Measurements from ENCODE around the gene CAMKK2. TPM values are rescaled to one million over a fixed set of nuclear protein-coding genes. Genes with fewer than 3 reads are reported as not detected.

Gene CAMKK2
- total and polyA plus RNA-seq, 2 of the 4 experiments (the other 2 are of a cell fraction), result 15.2 to 24.7 TPM

GRCh38 chr12:121279507-121279915 lies 17.0 kb downstream of the CAMKK2 start:
- H2AFZ ChIP-seq (replicated peaks; ENCODE audit: low read length, poor library complexity), result peak overlapping the region; percentile 57
- ATAC-seq (ENCODE audit: low read depth) (peak; percentile 72), DNase-seq (peak; percentile 26)
- peaks cover 8% of the 10 kb centered on the region for H3K9me1 ChIP-seq (ENCODE audit: insufficient read depth, low read length)
- peak overlapping the region; percentile 41 to 56; a peak in 1 of 4 replicates for H4K8ac ChIP-seq (ENCODE audit: low read depth in 2 of 2, low read length in 2 of 2)
- no peak overlapping the region for H2BK120ac ChIP-seq (ENCODE audit: low read depth, low read length)
- no peak overlapping the region for H3K56ac ChIP-seq (ENCODE audit: extremely low read depth, insufficient read depth, low read length)
- no peak overlapping the region for H2AK5ac ChIP-seq (ENCODE audit: low read depth, low read length)
- H2AK9ac ChIP-seq (replicated peaks; ENCODE audit: low read depth, low read length, poor library complexity), result no peak overlapping the region
- 62% methylated on average over 5 of the region's 10 CpGs; no CpG with 5 or more reads in 1 of the 2 experiments for WGBS, 2 experiments (ENCODE audit: extremely low coverage in 2 of 2, insufficient read length in 1 of 2)
- no peak overlapping the region for H3K27ac ChIP-seq (ENCODE audit: insufficient read depth, low read length)
- H4K5ac ChIP-seq (ENCODE audit: low read depth, low read length), result no peak overlapping the region
- no peaks in the 10 kb centered on the region for H3K27me3 ChIP-seq (ENCODE audit: control insufficient read depth, insufficient read depth, low read length)
- peaks cover 15 to 57% of the 10 kb centered on the region in 2 experiments for H3K79me1 ChIP-seq (ENCODE audit: low read depth in 1 of 2, low read length in 2 of 2)
- H2BK15ac ChIP-seq (ENCODE audit: low read depth, low read length), result no peak overlapping the region
- in situ Hi-C loops (cut with MboI; ENCODE audit: low sequenced_read_pairs) (no loop called here), intact Hi-C loops (cut with micrococcal nuclease) (no loop called here), dilution Hi-C loops (cut with HindIII; ENCODE audit: low sequenced_read_pairs, unreplicated experiment) (no loop called here)
- peaks cover 7% of the 10 kb centered on the region for H4K20me1 ChIP-seq (ENCODE audit: insufficient read depth, low read length)
- H3K23ac ChIP-seq (ENCODE audit: low read depth, low read length), result no peak overlapping the region
- TF ChIP-seq RAD21 (IDR thresholded peaks at IDR 0.05; ENCODE audit: low read length) (no peak), BHLHE40 (IDR thresholded peaks at IDR 0.05; ENCODE audit: low read depth, low read length) (no peak), FOS (IDR thresholded peaks at IDR 0.05; ENCODE audit: low read depth, low read length) (no peak), RFX5 (IDR thresholded peaks at IDR 0.05; ENCODE audit: low read depth, low read length) (no peak), SMC3 (IDR thresholded peaks at IDR 0.05; ENCODE audit: low read depth, low read length) (no peak), CTCF (conservative IDR thresholded peaks at IDR 0.05; ENCODE audit: low read depth, low read length) (no peak), MAFK (IDR thresholded peaks at IDR 0.05; ENCODE audit: low read depth, low read length) (no peak), MXI1 (IDR thresholded peaks at IDR 0.05; ENCODE audit: borderline replicate concordance, low read depth, low read length) (no peak), MAZ (IDR thresholded peaks at IDR 0.05; ENCODE audit: borderline replicate concordance, low read depth, low read length) (no peak), CEBPB (IDR thresholded peaks at IDR 0.05; ENCODE audit: low read depth, low read length) (no peak), POLR2A (IDR thresholded peaks at IDR 0.05; ENCODE audit: low read depth, low read length) (no peak), NFE2L2 (IDR thresholded peaks at IDR 0.05; ENCODE audit: low read depth, low read length) (no peak), RCOR1 (IDR thresholded peaks at IDR 0.05; ENCODE audit: insufficient replicate concordance, low read length) (no peak), CHD1 (IDR thresholded peaks at IDR 0.05; ENCODE audit: low read depth, low read length) (no peak), USF2 (IDR thresholded peaks at IDR 0.05; ENCODE audit: low read depth, low read length) (no peak), ELK1 (IDR thresholded peaks at IDR 0.05; ENCODE audit: borderline replicate concordance, low read depth, low read length) (no peak)
- no peaks in the 10 kb centered on the region for H3K9me3 ChIP-seq (ENCODE audit: control insufficient read depth, insufficient read depth, low read length)
- no peak overlapping the region for H3K18ac ChIP-seq (ENCODE audit: low read depth, low read length)
- no TSS peak for BruUV-seq (replicated peaks)
- H4K91ac ChIP-seq (ENCODE audit: insufficient read depth, low read depth, low read length), result no peak overlapping the region
- H3K4me3 ChIP-seq (ENCODE audit: insufficient read depth, low read depth, low read length), result no peak overlapping the region
- peak overlapping the region; percentile 4; the same call in 1 of the 2 replicates for H3K4ac ChIP-seq (ENCODE audit: low read depth, low read length)
- POLR2A ChIA-PET (ENCODE audit: unreplicated experiment), result interaction anchor here (0.6 kb wide), 1 partner anchor 17 kb away, joined by 6 read pairs; the partner anchor contains the start of gene CAMKK2
- H3K14ac ChIP-seq (replicated peaks; ENCODE audit: low read depth, low read length), result no peak overlapping the region
- CTCF ChIA-PET, result no interaction called here
- peaks cover 6% of the 10 kb centered on the region for H3K4me1 ChIP-seq (ENCODE audit: control insufficient read depth, insufficient read depth, low read length)
- H3K4me2 ChIP-seq (ENCODE audit: low read depth, low read length), result no peak overlapping the region; the same call in 1 of the 2 replicates
- no peak overlapping the region for H2BK5ac ChIP-seq (ENCODE audit: low read depth, low read length, poor library complexity, severe bottlenecking)
- no peak overlapping the region for H3K9ac ChIP-seq (ENCODE audit: low read depth, low read length)
- H3K36me3 ChIP-seq (ENCODE audit: control insufficient read depth, insufficient read depth, low read length), result peaks cover 4% of the 10 kb centered on the region
- peak overlapping the region; percentile 29; the same call in 1 of the 2 replicates for H2BK20ac ChIP-seq (ENCODE audit: low read depth, low read length)
